GM06990 (cell line): Measurements from ENCODE around the gene LILRA5.

Experiments
- DNase-seq: peaks from one replicate; pipeline ENCODE4 v3.0.0-alpha.2; 2011; ENCODE audit not compliant: insufficient read length; ENCODE audit errors: extremely low read depth
- H3K27me3 ChIP-seq: replicated peaks from 2 replicates; pipeline ENCODE4 v1.6.0; 2011; ENCODE audit warnings: low read length; ENCODE audit not compliant: control insufficient read depth, insufficient read depth
- H3K36me3 ChIP-seq: 2 replicates; pipeline ENCODE4 v1.5.1; 2011; ENCODE audit warnings: low read length; ENCODE audit not compliant: control insufficient read depth, insufficient read depth
- H3K4me3 ChIP-seq: replicated peaks from 2 replicates; pipeline ENCODE4 v1.5.1; 2011; ENCODE audit warnings: low read depth, mild to moderate bottlenecking, control low read depth, low read length
- CTCF ChIP-seq: IDR thresholded peaks from 2 replicates; pipeline ENCODE4 v1.5.1; 2011; ENCODE audit warnings: low read length, control low read depth, mild to moderate bottlenecking, inconsistent platforms; ENCODE audit not compliant: insufficient read depth, poor library complexity, severe bottlenecking

Gene LILRA5

GRCh38 chr19:54307389-54308020 lies 5.5 kb downstream of the LILRA5 start:
- H3K27me3 ChIP-seq, result peaks cover 1% of the 10 kb centered on the region; the same call in 1 of the 2 replicates

GRCh38 chr19:54305141-54305540 lies 7.8 kb downstream of the LILRA5 start:
- H3K27me3 ChIP-seq, result peaks cover 1% of the 10 kb centered on the region; the same call in 1 of the 2 replicates
- H3K36me3 ChIP-seq, result no peaks in the 10 kb centered on the region

More at GRCh38 chr19:54307389-54308020, 5.5 kb downstream of the LILRA5 start:
- TF ChIP-seq CTCF, result no peak
- Histone ChIP-seq H3K36me3 (no peaks in the 10 kb centered on the region), H3K4me3 (no peak overlapping the region)
- no peak for DNase-seq

GRCh38 chr19:54302257-54302656 lies 10.7 kb downstream of the LILRA5 start:
- H3K4me3 ChIP-seq, result no peak overlapping the region
- no peaks in the 10 kb centered on the region for H3K36me3 ChIP-seq
- TF ChIP-seq CTCF, result no peak
- H3K27me3 ChIP-seq, result peaks cover 1% of the 10 kb centered on the region; the same call in 1 of the 2 replicates
- DNase-seq, result no peak

More at GRCh38 chr19:54305141-54305540, 7.8 kb downstream of the LILRA5 start:
- TF ChIP-seq CTCF, result no peak
- H3K4me3 ChIP-seq, result no peak overlapping the region
- DNase-seq, result no peak

- H3K27me3 ChIP-seq, result no peaks in the 10 kb centered on the region; the same call in 1 of the 2 replicates
- TF ChIP-seq CTCF, result no peak
- no peak for DNase-seq
- no peaks in the 10 kb centered on the region for H3K36me3 ChIP-seq
- H3K4me3 ChIP-seq, result no peak overlapping the region
Measured at GRCh38 chr19:54299515-54299914, 13.5 kb downstream of the LILRA5 start.

- DNase-seq, result no peak
- Histone ChIP-seq H3K36me3 (no peaks in the 10 kb centered on the region), H3K27me3 (no peaks in the 10 kb centered on the region; the same call in 1 of the 2 replicates), H3K4me3 (no peak overlapping the region)
- no peak for TF ChIP-seq CTCF
Measured at GRCh38 chr19:54299126-54299498, 13.9 kb downstream of the LILRA5 start.
